SJCRH30 (cell line): ENCODE results near the gene WFDC10A. TPM values are rescaled to one million over a fixed set of nuclear protein-coding genes. Genes with fewer than 3 reads are reported as not detected.
A peak's percentile ranks its signal among the peaks of the same experiment; 100 is the strongest.
"Not testable (repeated sequence)": the region's sequence is repeated elsewhere in the genome, so short reads cannot be mapped to it uniquely, and the experiment has no call there.

ENCODE experiments used
- DNase-seq, 2 experiments: peaks; one replicate each; pipeline ENCODE4 v3.0.0-alpha.2; 2015 to 2020
- H3K27ac ChIP-seq: fragments of 250-450 bp; sonication (Bioruptor Pico); 2 replicates; pipeline ENCODE4 v1.5.1; 2020; ENCODE audit warnings: mild to moderate bottlenecking, moderate library complexity
- H3K27me3 ChIP-seq: fragments of 250-450 bp; sonication (Bioruptor Pico); 2 replicates; pipeline ENCODE4 v1.5.1; 2020; ENCODE audit warnings: mild to moderate bottlenecking, moderate library complexity
- H3K36me3 ChIP-seq: fragments of 250-450 bp; sonication (Bioruptor Pico); 2 replicates; pipeline ENCODE4 v1.5.1; 2020; ENCODE audit warnings: mild to moderate bottlenecking, moderate library complexity
- H3K4me1 ChIP-seq: fragments of 250-450 bp; sonication (Bioruptor Pico); 2 replicates; pipeline ENCODE4 v1.5.1; 2020; ENCODE audit warnings: mild to moderate bottlenecking, moderate library complexity
- H3K4me3 ChIP-seq: fragments of 250-450 bp; sonication (Bioruptor Pico); 2 replicates; pipeline ENCODE4 v1.5.1; 2020; ENCODE audit warnings: mild to moderate bottlenecking, moderate library complexity
- H3K9me3 ChIP-seq: fragments of 250-450 bp; sonication (Bioruptor Pico); replicated peaks from 2 replicates; pipeline ENCODE4 v1.5.1; 2020; ENCODE audit warnings: mild to moderate bottlenecking, moderate library complexity
- total RNA-seq: library from RNA; depleted of rRNA; stranded (reverse); fragments of >200 nt; shearing (Covaris generic); gene quantifications from 2 replicates; pipeline ENCODE4 v1.2.3, GENCODE V29; 2014; rRNA removed

Gene WFDC10A
- not detected in 2 replicates for total RNA-seq

- Histone ChIP-seq H3K4me1 (no peaks in the 10 kb centered on the region), H3K27me3 (0 out of 2 replicates have a peak, but pooled peaks cover 2% of the 10 kb centered on the region), H3K9me3 (peaks cover 3% of the 10 kb centered on the region; the same call in 1 of the 2 replicates), H3K4me3 (no peak within 1 kb of the TSS), H3K27ac (no peak within 1 kb of the TSS), H3K36me3 (no peaks in the 10 kb centered on the region)
- peak; percentile 46 to 69 for DNase-seq
These were observed at the start of gene WFDC10A for GRCh38 chr20:45629496-45630100. TSS of gene WFDC10A (plus strand) at chr20:45629739. CDS start at chr20:45629814, 75 bp downstream.

GRCh38 chr20:45581702-45582101, 47.8 kb upstream of the WFDC10A start:
- Histone ChIP-seq H3K9me3 (0 out of 2 replicates have a peak, but pooled peaks cover 3% of the 10 kb centered on the region), H3K36me3 (no peaks in the 10 kb centered on the region), H3K27me3 (peaks cover 19% of the 10 kb centered on the region), H3K4me3 (no peak overlapping the region), H3K4me1 (no peaks in the 10 kb centered on the region), H3K27ac (no peak overlapping the region)
- no peak for DNase-seq

- no peaks in the 10 kb centered on the region for H3K36me3 ChIP-seq
- no peak overlapping the region for H3K27ac ChIP-seq
These were observed 46.0 kb upstream of the WFDC10A start for GRCh38 chr20:45583502-45583901.

GRCh38 chr20:45584294-45584693, 45.2 kb upstream of the WFDC10A start:
- not testable (repeated sequence) for H3K27ac ChIP-seq, H3K9me3 ChIP-seq, DNase-seq, H3K4me3 ChIP-seq, H3K4me1 ChIP-seq, H3K36me3 ChIP-seq
- peaks cover 29% of the 10 kb centered on the region for H3K27me3 ChIP-seq

More at GRCh38 chr20:45583502-45583901, 46.0 kb upstream of the WFDC10A start:
- Histone ChIP-seq H3K4me3 (no peak overlapping the region), H3K27me3 (peaks cover 26% of the 10 kb centered on the region), H3K4me1 (no peaks in the 10 kb centered on the region), H3K9me3 (0 out of 2 replicates have a peak, but pooled peaks cover 3% of the 10 kb centered on the region)
- DNase-seq, result no peak

GRCh38 chr20:45585986-45586385, 43.6 kb upstream of the WFDC10A start:
- not testable (repeated sequence) for H3K4me1 ChIP-seq, H3K36me3 ChIP-seq, H3K9me3 ChIP-seq, H3K27ac ChIP-seq, H3K4me3 ChIP-seq, DNase-seq
- peaks cover 29% of the 10 kb centered on the region for H3K27me3 ChIP-seq

GRCh38 chr20:45588800-45589199, 40.7 kb upstream of the WFDC10A start:
- peak in 1 of 2 experiments; percentile 15 for DNase-seq

GRCh38 chr20:45589725-45590124, 39.8 kb upstream of the WFDC10A start:
- no peaks in the 10 kb centered on the region for H3K9me3 ChIP-seq
- H3K27me3 ChIP-seq, result peaks cover 16% of the 10 kb centered on the region
- H3K4me3 ChIP-seq, result no peak overlapping the region
- no peaks in the 10 kb centered on the region for H3K36me3 ChIP-seq
- no peak for DNase-seq
- H3K4me1 ChIP-seq, result no peaks in the 10 kb centered on the region; the same call in 1 of the 2 replicates
- no peak overlapping the region for H3K27ac ChIP-seq

More at GRCh38 chr20:45588800-45589199, 40.7 kb upstream of the WFDC10A start:
- Histone ChIP-seq H3K9me3 (no peaks in the 10 kb centered on the region), H3K4me3 (no peak overlapping the region), H3K4me1 (no peaks in the 10 kb centered on the region; the same call in 1 of the 2 replicates), H3K27ac (no peak overlapping the region), H3K36me3 (no peaks in the 10 kb centered on the region), H3K27me3 (peaks cover 16% of the 10 kb centered on the region)

GRCh38 chr20:45592574-45593189, 36.9 kb upstream of the WFDC10A start:
- Histone ChIP-seq H3K9me3 (no peaks in the 10 kb centered on the region), H3K36me3 (no peaks in the 10 kb centered on the region), H3K27ac (no peak overlapping the region), H3K27me3 (peaks cover 16% of the 10 kb centered on the region), H3K4me1 (no peaks in the 10 kb centered on the region; the same call in 1 of the 2 replicates), H3K4me3 (no peak overlapping the region)
- DNase-seq, result peak; percentile 33 to 71

GRCh38 chr20:45593498-45593897, 36.0 kb upstream of the WFDC10A start:
- Histone ChIP-seq H3K36me3 (no peaks in the 10 kb centered on the region), H3K9me3 (no peaks in the 10 kb centered on the region), H3K27me3 (peaks cover 10% of the 10 kb centered on the region), H3K4me1 (no peaks in the 10 kb centered on the region; the same call in 1 of the 2 replicates), H3K4me3 (no peak overlapping the region), H3K27ac (no peak overlapping the region)
- no peak for DNase-seq

- Histone ChIP-seq H3K4me3 (no peak overlapping the region), H3K27me3 (peaks cover 6% of the 10 kb centered on the region), H3K27ac (no peak overlapping the region), H3K36me3 (no peaks in the 10 kb centered on the region), H3K9me3 (no peaks in the 10 kb centered on the region), H3K4me1 (no peaks in the 10 kb centered on the region; the same call in 1 of the 2 replicates)
- no peak for DNase-seq
These were observed 34.3 kb upstream of the WFDC10A start for GRCh38 chr20:45595235-45595634.

GRCh38 chr20:45607810-45608209, 21.7 kb upstream of the WFDC10A start:
- no peak for DNase-seq
- Histone ChIP-seq H3K27me3 (no peaks in the 10 kb centered on the region), H3K27ac (no peak overlapping the region)

GRCh38 chr20:45611054-45611453, 18.5 kb upstream of the WFDC10A start:
- Histone ChIP-seq H3K36me3 (no peaks in the 10 kb centered on the region), H3K4me3 (no peak overlapping the region), H3K27ac (no peak overlapping the region), H3K27me3 (no peaks in the 10 kb centered on the region; the same call in 1 of the 2 replicates), H3K4me1 (peaks cover 11% of the 10 kb centered on the region), H3K9me3 (no peaks in the 10 kb centered on the region)
- DNase-seq, result peak; percentile 42 to 70

More at GRCh38 chr20:45607810-45608209, 21.7 kb upstream of the WFDC10A start:
- no peaks in the 10 kb centered on the region; the same call in 1 of the 2 replicates for H3K9me3 ChIP-seq
- peaks cover 11% of the 10 kb centered on the region for H3K4me1 ChIP-seq
- H3K4me3 ChIP-seq, result no peak overlapping the region
- no peaks in the 10 kb centered on the region for H3K36me3 ChIP-seq

- no peak overlapping the region for H3K27ac ChIP-seq
- no peaks in the 10 kb centered on the region for H3K36me3 ChIP-seq
- no peaks in the 10 kb centered on the region; the same call in 1 of the 2 replicates for H3K27me3 ChIP-seq
- DNase-seq, result no peak
- H3K4me3 ChIP-seq, result no peak overlapping the region
- H3K4me1 ChIP-seq, result peaks cover 11% of the 10 kb centered on the region
- no peaks in the 10 kb centered on the region for H3K9me3 ChIP-seq
These were observed 17.2 kb upstream of the WFDC10A start for GRCh38 chr20:45612314-45612713.

- H3K36me3 ChIP-seq, result no peaks in the 10 kb centered on the region
- H3K4me1 ChIP-seq, result no peaks in the 10 kb centered on the region
- H3K4me3 ChIP-seq, result no peak overlapping the region
- no peaks in the 10 kb centered on the region for H3K9me3 ChIP-seq
- no peaks in the 10 kb centered on the region; the same call in 1 of the 2 replicates for H3K27me3 ChIP-seq
- DNase-seq, result no peak
- no peak overlapping the region for H3K27ac ChIP-seq
These were observed 11.9 kb upstream of the WFDC10A start for GRCh38 chr20:45617591-45617990.

GRCh38 chr20:45621593-45621992, 7.9 kb upstream of the WFDC10A start:
- H3K9me3 ChIP-seq, result peaks cover 3% of the 10 kb centered on the region; the same call in 1 of the 2 replicates
- H3K27ac ChIP-seq, result no peak overlapping the region
- no peaks in the 10 kb centered on the region for H3K27me3 ChIP-seq
- H3K36me3 ChIP-seq, result no peaks in the 10 kb centered on the region
- DNase-seq, result no peak
- no peak overlapping the region for H3K4me3 ChIP-seq
- H3K4me1 ChIP-seq, result no peaks in the 10 kb centered on the region
